ENCODE data around the gene SLC22A1. TPM values are rescaled to one million over a fixed set of nuclear protein-coding genes. Genes with fewer than 3 reads are reported as not detected.

SLC22A1 gene
- total RNA-seq, 1 donor from 2014 or later = 0.27 TPM

GRCh38 chr6:160103825-160104100, 17.9 kb upstream of the SLC22A1 start:
- no peak overlapping the region for H3K4me3 ChIP-seq
- H3K36me3 ChIP-seq = peaks cover 72% of the 10 kb centered on the region
- no peak for DNase-seq
- no peaks in the 10 kb centered on the region for H3K9me3 ChIP-seq (replicated peaks)
- H3K27me3 ChIP-seq (ENCODE audit: low read depth) = no peaks in the 10 kb centered on the region
- intact Hi-C loops (cut with micrococcal nuclease) = no loop called here
- peaks cover 24% of the 10 kb centered on the region for H3K4me1 ChIP-seq
- no peak overlapping the region for H3K27ac ChIP-seq (replicated peaks)
- TF ChIP-seq, protein P1, sequence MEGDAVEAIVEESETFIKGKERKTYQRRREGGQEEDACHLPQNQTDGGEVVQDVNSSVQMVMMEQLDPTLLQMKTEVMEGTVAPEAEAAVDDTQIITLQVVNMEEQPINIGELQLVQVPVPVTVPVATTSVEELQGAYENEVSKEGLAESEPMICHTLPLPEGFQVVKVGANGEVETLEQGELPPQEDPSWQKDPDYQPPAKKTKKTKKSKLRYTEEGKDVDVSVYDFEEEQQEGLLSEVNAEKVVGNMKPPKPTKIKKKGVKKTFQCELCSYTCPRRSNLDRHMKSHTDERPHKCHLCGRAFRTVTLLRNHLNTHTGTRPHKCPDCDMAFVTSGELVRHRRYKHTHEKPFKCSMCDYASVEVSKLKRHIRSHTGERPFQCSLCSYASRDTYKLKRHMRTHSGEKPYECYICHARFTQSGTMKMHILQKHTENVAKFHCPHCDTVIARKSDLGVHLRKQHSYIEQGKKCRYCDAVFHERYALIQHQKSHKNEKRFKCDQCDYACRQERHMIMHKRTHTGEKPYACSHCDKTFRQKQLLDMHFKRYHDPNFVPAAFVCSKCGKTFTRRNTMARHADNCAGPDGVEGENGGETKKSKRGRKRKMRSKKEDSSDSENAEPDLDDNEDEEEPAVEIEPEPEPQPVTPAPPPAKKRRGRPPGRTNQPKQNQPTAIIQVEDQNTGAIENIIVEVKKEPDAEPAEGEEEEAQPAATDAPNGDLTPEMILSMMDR (IDR thresholded peaks at IDR 0.05; ENCODE audit: borderline replicate concordance) = no peak

DNA sequence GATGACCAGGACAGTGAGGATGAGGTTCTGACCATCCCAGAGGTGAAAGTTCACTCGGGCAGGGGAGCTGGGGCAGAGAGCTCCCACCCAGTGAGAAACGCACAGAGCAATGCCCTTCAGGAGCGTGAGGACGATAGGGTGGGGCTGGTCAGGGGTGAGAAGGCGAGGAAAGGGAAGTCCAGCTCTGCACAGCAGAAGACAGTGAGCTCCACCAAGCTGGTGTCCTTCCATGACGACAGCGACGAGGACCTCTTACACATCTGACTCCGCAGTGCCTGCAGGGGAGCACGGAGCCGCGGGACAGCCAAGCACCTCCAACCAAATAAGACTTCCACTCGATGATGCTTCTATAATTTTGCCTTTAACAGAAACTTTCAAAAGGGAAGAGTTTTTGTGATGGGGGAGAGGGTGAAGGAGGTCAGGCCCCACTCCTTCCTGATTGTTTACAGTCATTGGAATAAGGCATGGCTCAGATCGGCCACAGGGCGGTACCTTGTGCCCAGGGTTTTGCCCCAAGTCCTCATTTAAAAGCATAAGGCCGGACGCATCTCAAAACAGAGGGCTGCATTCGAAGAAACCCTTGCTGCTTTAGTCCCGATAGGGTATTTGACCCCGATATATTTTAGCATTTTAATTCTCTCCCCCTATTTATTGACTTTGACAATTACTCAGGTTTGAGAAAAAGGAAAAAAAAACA, 16.6 kb upstream of the SLC22A1 start:
- Histone ChIP-seq H3K36me3 (peaks cover 68% of the 10 kb centered on the region), H3K27me3 (ENCODE audit: low read depth) (no peaks in the 10 kb centered on the region), H3K9me3 (replicated peaks) (no peaks in the 10 kb centered on the region), H3K27ac (replicated peaks) (no peak overlapping the region), H3K4me1 (peaks cover 17% of the 10 kb centered on the region), H3K4me3 (no peak overlapping the region)
- TF ChIP-seq, protein P1 (IDR thresholded peaks at IDR 0.05; ENCODE audit: borderline replicate concordance) = no peak
- no peak for DNase-seq
- intact Hi-C loops (cut with micrococcal nuclease) = no loop called here

DNA sequence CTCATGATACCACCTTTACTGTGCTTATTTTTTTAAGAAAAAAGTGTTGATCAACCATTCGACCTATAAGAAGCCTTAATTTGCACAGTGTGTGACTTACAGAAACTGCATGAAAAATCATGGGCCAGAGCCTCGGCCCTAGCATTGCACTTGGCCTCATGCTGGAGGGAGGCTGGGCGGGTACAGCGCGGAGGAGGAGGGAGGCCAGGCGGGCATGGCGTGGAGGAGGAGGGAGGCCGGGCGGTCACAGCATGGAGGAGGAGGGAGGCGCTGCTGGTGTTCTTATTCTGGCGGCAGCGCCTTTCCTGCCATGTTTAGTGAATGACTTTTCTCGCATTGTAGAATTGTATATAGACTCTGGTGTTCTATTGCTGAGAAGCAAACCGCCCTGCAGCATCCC, 15.6 kb upstream of the SLC22A1 start:
- no peaks in the 10 kb centered on the region for H3K27me3 ChIP-seq (ENCODE audit: low read depth)
- intact Hi-C loops (cut with micrococcal nuclease) = no loop called here
- TF ChIP-seq, protein P1 (IDR thresholded peaks at IDR 0.05; ENCODE audit: borderline replicate concordance) = no peak
- peaks cover 76% of the 10 kb centered on the region for H3K36me3 ChIP-seq
- no peak overlapping the region for H3K4me3 ChIP-seq
- H3K4me1 ChIP-seq = peaks cover 10% of the 10 kb centered on the region
- no peaks in the 10 kb centered on the region for H3K9me3 ChIP-seq (replicated peaks)
- no peak overlapping the region for H3K27ac ChIP-seq (replicated peaks)
- no peak for DNase-seq

GRCh38 chr6:160106701-160107100, 14.9 kb upstream of the SLC22A1 start:
- no peak overlapping the region for H3K27ac ChIP-seq (replicated peaks)
- DNase-seq = no peak
- intact Hi-C loops (cut with micrococcal nuclease) = no loop called here
- H3K4me3 ChIP-seq = no peak overlapping the region
- H3K4me1 ChIP-seq = peaks cover 4% of the 10 kb centered on the region
- H3K9me3 ChIP-seq (replicated peaks) = no peaks in the 10 kb centered on the region
- TF ChIP-seq, protein P1 (IDR thresholded peaks at IDR 0.05; ENCODE audit: borderline replicate concordance) = no peak
- no peaks in the 10 kb centered on the region for H3K27me3 ChIP-seq (ENCODE audit: low read depth)
- peaks cover 70% of the 10 kb centered on the region for H3K36me3 ChIP-seq

DNA sequence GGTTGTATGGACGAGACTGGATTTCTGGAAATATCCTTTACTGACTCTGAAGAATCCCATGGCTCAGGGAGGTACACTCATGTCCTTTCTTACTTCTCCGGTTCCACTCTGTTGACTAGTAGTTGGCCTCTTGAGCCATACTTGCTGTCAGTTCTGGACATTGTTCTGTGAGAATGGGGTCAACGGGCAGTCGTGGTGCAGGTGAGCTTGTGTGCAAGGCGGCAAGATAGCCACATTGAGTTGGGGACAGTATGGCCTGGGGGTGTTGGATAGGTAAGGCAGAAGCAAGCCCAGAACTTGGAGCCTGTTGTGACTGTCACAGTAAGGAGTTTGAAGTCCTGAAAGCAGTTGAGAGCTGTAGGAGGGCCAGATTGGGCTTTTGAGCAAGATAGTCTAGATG, 13.5 kb upstream of the SLC22A1 start:
- intact Hi-C loops (cut with micrococcal nuclease) = no loop called here
- H3K27me3 ChIP-seq (ENCODE audit: low read depth) = no peaks in the 10 kb centered on the region
- peaks cover 58% of the 10 kb centered on the region for H3K36me3 ChIP-seq
- TF ChIP-seq, protein P1 (IDR thresholded peaks at IDR 0.05; ENCODE audit: borderline replicate concordance) = no peak
- H3K4me3 ChIP-seq = no peak overlapping the region
- no peaks in the 10 kb centered on the region for H3K4me1 ChIP-seq
- no peak for DNase-seq
- H3K27ac ChIP-seq (replicated peaks) = no peak overlapping the region
- no peaks in the 10 kb centered on the region for H3K9me3 ChIP-seq (replicated peaks)

Data from left ventricle myocardium inferior (tissue), 1 donor.